Gastroesophageal sphincter (tissue), 4 donors: Measurements from ENCODE around the gene HLA-F. TPM values are rescaled to one million over a fixed set of nuclear protein-coding genes. Genes with fewer than 3 reads are reported as not detected.

Experiments
- ATAC-seq: fragments of 150-250 bp; one replicate; pipeline ENCODE4 v1.9.1; 2016; ENCODE audit warnings: mild to moderate bottlenecking, moderate library complexity
- H3K27ac ChIP-seq, 4 donors: fragments of 200-600 bp; sonication (generic) in 3 of 4; 1 replicate in 3 of 4; 2 replicates in 1 of 4; pipeline ENCODE4 v1.5.1; 2016 to 2019
- H3K27me3 ChIP-seq: fragments of 200-600 bp; sonication (generic); one replicate; pipeline ENCODE4 v1.5.1; 2019
- H3K36me3 ChIP-seq, 2 donors: fragments of 200-600 bp; sonication (generic); one replicate each; pipeline ENCODE4 v1.5.1; 2019; ENCODE audit warnings: control low read depth in 1 of 2
- H3K4me1 ChIP-seq, 3 donors: fragments of 200-600 bp; sonication (generic); 1 replicate in 2 of 3; 2 replicates in 1 of 3; pipeline ENCODE4 v1.5.1; 2016 to 2019; ENCODE audit warnings: control low read depth in 2 of 3
- H3K4me3 ChIP-seq, 2 donors: fragments of 200-600 bp; sonication (generic); one replicate each; pipeline ENCODE4 v1.5.1; 2019; ENCODE audit warnings: mild to moderate bottlenecking in 1 of 2, moderate library complexity in 1 of 2
- H3K9me3 ChIP-seq, 3 donors: fragments of 200-600 bp; sonication (generic); one replicate each; pipeline ENCODE4 v1.5.1; 2017 to 2019; ENCODE audit warnings: control low read depth in 2 of 3
- EP300 ChIP-seq: sonication (generic); formaldehyde crosslinking; IDR thresholded peaks from one replicate; pipeline ENCODE4 v1.6.1; 2017; ENCODE audit warnings: antibody characterized with exemption, mild to moderate bottlenecking
- POLR2A ChIP-seq, 2 donors: fragments of 450-650 bp; IDR thresholded peaks; one replicate each; pipeline ENCODE4 v1.6.1; 2017; ENCODE audit warnings: antibody characterized with exemption in 2 of 2, mild to moderate bottlenecking in 2 of 2, moderate library complexity in 1 of 2
- POLR2AphosphoS5 ChIP-seq: sonication (generic); formaldehyde crosslinking; IDR thresholded peaks from one replicate; pipeline ENCODE4 v1.6.1; 2017; ENCODE audit warnings: antibody characterized with exemption
- WGBS, 2 donors: methylation state at CpG; one replicate each; pipeline ENCODE4 v1.1.5; 2018; ENCODE audit warnings: low coverage in 1 of 2; 5-methylcytosine and 5-hydroxymethylcytosine counted together
- total RNA-seq, 4 donors: library from RNA; depleted of rRNA; stranded (reverse); fragments of >200 nt; gene quantifications; one replicate each; pipeline ENCODE4 v1.1.0, GENCODE V29; 2016
- TF ChIP-seq, protein P1 (sequence below), 4 experiments: fragments of 200-600 bp in 2 of 4; fragments of 450-650 bp in 2 of 4; sonication (generic) in 1 of 4; IDR thresholded peaks; one replicate each; pipeline ENCODE4 v1.5.1; 2017 to 2019; ENCODE audit warnings: antibody characterized with exemption in 4 of 4, mild to moderate bottlenecking in 2 of 4, moderate library complexity in 2 of 4

The HLA-F gene
- total RNA-seq, 4 donors from 2014 or later, result 39.2 to 73.0 (median 46.4) TPM

- peak overlapping the region in 1 of 2 donors; percentile 83 for H3K4me3 ChIP-seq
- no peaks in the 10 kb centered on the region for H3K27me3 ChIP-seq
- peaks cover 0 to 2% of the 10 kb centered on the region in 2 donors for H3K36me3 ChIP-seq
- peak overlapping the region; percentile 22 to 88 (median 84) for H3K27ac ChIP-seq
- H3K4me1 ChIP-seq, result peaks cover 0 to 43% (median 20%) of the 10 kb centered on the region in 3 donors
- no peaks in the 10 kb centered on the region for H3K9me3 ChIP-seq
- TF ChIP-seq POLR2AphosphoS5, result no peak
- TF ChIP-seq, protein P1, sequence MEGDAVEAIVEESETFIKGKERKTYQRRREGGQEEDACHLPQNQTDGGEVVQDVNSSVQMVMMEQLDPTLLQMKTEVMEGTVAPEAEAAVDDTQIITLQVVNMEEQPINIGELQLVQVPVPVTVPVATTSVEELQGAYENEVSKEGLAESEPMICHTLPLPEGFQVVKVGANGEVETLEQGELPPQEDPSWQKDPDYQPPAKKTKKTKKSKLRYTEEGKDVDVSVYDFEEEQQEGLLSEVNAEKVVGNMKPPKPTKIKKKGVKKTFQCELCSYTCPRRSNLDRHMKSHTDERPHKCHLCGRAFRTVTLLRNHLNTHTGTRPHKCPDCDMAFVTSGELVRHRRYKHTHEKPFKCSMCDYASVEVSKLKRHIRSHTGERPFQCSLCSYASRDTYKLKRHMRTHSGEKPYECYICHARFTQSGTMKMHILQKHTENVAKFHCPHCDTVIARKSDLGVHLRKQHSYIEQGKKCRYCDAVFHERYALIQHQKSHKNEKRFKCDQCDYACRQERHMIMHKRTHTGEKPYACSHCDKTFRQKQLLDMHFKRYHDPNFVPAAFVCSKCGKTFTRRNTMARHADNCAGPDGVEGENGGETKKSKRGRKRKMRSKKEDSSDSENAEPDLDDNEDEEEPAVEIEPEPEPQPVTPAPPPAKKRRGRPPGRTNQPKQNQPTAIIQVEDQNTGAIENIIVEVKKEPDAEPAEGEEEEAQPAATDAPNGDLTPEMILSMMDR (IDR thresholded peaks at IDR 0.05), result no peak
- no peak for TF ChIP-seq POLR2A (IDR thresholded peaks at IDR 0.05)
- no peak for TF ChIP-seq EP300
- WGBS, 2 donors, result 43 to 54% methylated on average over 2 to 5 of the region's 5 CpGs
- no peak for ATAC-seq
Observed at GRCh38 chr6:29749668-29750067, 26.4 kb downstream of the HLA-F start.

DNA sequence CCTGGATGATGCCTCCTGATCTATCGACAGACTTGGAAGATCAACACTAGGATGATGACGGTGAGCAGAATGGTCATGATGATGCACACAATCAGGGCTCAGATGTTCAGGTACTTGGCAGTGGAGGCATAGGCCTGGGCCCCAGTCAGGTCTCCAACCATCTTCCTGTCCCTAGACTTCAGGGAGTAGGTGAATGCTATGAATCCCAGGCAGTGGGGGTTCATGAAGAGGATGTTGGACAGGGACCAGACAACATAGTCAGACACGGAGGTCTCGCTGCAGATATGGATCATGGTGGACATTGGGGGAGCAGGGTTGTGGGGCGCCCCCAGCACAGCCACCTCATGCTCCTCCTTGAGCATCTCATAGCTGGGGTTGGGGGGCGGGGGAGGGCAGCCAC is 27.5 kb downstream of the HLA-F start:
- no peak for ATAC-seq
- Histone ChIP-seq H3K9me3 (no peaks in the 10 kb centered on the region), H3K27ac (peak overlapping the region in 1 of 4 donors; percentile 19), H3K4me1 (peaks cover 0 to 43% (median 20%) of the 10 kb centered on the region in 3 donors), H3K27me3 (peaks cover under 1% of the 10 kb centered on the region), H3K36me3 (no peaks in the 10 kb centered on the region), H3K4me3 (no peak overlapping the region)
- WGBS, 2 donors, result 80 to 82% methylated on average over 1 to 3 of the region's 6 CpGs
- TF ChIP-seq POLR2AphosphoS5 (no peak), POLR2A (IDR thresholded peaks at IDR 0.05) (no peak), EP300 (no peak)
- TF ChIP-seq, protein P1 (IDR thresholded peaks at IDR 0.05), result no peak

DNA sequence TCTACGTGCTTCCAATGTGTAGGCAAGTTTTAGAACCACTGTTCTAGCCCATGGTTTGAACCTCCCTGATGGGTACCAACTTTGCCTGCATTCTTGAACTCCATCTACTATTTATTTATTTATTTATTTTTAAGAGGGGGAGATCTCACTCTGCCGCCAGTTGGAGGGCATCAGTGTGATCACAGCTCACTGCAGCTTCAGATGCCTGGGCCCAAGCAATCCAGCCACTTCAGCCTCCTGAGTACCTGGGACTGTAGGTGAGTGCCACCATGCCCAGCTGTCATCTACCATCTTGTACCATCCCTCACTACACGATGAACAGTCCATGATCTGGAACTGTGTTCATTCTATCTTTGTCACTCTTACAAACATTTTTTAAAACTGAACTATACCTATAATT is 28.2 kb downstream of the HLA-F start:
- Histone ChIP-seq H3K27me3 (peaks cover 6% of the 10 kb centered on the region), H3K4me1 (peaks cover 0 to 43% (median 20%) of the 10 kb centered on the region in 3 donors), H3K9me3 (no peaks in the 10 kb centered on the region), H3K4me3 (peak overlapping the region in 1 of 2 donors; percentile 72), H3K27ac (peak overlapping the region in 3 of 4 donors; percentile 89 to 95 (median 91)), H3K36me3 (no peaks in the 10 kb centered on the region)
- no peak for TF ChIP-seq POLR2AphosphoS5
- TF ChIP-seq, protein P1 (IDR thresholded peaks at IDR 0.05), result no peak
- no peak for TF ChIP-seq EP300
- TF ChIP-seq POLR2A (IDR thresholded peaks at IDR 0.05), result no peak
- 78 to 91% methylated on average over 3 of the region's 3 CpGs for WGBS, 2 donors
- ATAC-seq, result no peak

DNA sequence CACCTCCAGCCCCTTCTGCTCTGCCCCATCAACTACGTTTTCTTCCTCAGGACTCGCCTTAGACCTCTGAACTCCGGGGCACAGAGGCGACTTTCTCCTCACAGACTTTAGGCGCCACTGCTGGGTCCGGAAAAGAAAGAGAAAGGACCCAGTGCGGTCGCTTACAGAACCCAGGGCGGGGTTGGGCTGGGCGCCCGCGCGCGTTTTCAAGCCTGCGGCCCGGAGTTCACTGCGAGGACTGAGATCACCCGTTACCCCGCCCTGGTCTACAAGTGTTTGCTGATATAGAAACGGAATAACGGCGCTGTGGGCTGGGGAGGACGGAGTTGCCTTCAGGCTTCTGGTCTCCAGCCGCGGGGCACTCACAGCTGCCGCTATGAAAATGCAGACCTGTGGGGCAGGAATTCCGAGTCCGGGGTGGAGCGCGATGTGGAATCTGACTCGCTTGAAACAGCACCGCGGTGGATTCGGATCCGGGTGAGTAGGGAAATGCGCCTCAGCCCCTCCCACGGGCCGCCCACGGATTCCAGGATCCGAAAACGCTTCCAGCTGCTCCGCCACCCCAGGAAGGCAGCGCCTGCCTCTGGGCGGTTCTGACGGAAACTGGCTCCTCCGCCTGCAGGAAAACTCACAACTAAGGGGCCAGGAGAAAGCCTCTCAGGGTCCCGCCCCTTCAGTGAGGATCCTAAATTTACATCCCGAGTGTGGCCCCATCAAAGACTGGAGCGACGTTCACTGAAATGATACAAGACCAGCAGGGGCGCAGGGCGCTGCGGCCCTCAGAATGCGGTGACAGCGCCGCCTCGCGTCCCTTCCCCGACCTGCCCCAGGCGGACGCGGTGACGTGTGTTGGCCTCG is 29.4 kb downstream of the HLA-F start:
- no peaks in the 10 kb centered on the region for H3K9me3 ChIP-seq
- WGBS, 2 donors, result 0% methylated on average over 2 to 10 of the region's 64 CpGs
- H3K4me1 ChIP-seq, result peaks cover 0 to 39% (median 18%) of the 10 kb centered on the region in 3 donors
- peaks cover 15% of the 10 kb centered on the region for H3K27me3 ChIP-seq
- peak overlapping the region; percentile 72 to 81 for H3K4me3 ChIP-seq
- peak overlapping the region; percentile 89 to 95 (median 92) for H3K27ac ChIP-seq
- ATAC-seq, result peak; percentile 86
- TF ChIP-seq POLR2A (IDR thresholded peaks at IDR 0.05) (peak in 1 of 2 donors; percentile 27), POLR2AphosphoS5 (peak; percentile 61), EP300 (no peak)
- TF ChIP-seq, protein P1 (IDR thresholded peaks at IDR 0.05), result peak in 3 of 4 experiments; percentile 90 to 97 (median 96)
- no peaks in the 10 kb centered on the region for H3K36me3 ChIP-seq

GRCh38 chr6:29753309-29753644 is 30.0 kb downstream of the HLA-F start:
- TF ChIP-seq, protein P1 (IDR thresholded peaks at IDR 0.05), result no peak
- TF ChIP-seq EP300 (no peak), POLR2AphosphoS5 (no peak), POLR2A (IDR thresholded peaks at IDR 0.05) (no peak)
- peak overlapping the region; percentile 89 to 95 (median 92) for H3K27ac ChIP-seq
- ATAC-seq, result no peak

More at GRCh38 chr6:29753309-29753644, 30.0 kb downstream of the HLA-F start:
- 4 to 18% methylated on average over 4 of the region's 4 CpGs for WGBS, 2 donors
- Histone ChIP-seq H3K36me3 (no peaks in the 10 kb centered on the region), H3K4me1 (peaks cover 0 to 33% (median 13%) of the 10 kb centered on the region in 3 donors), H3K9me3 (no peaks in the 10 kb centered on the region), H3K4me3 (peak overlapping the region; percentile 72 to 81), H3K27me3 (peaks cover 17% of the 10 kb centered on the region)
